ENCODE results near the gene MRAS. TPM values are rescaled to one million over a fixed set of nuclear protein-coding genes. Genes with fewer than 3 reads are reported as not detected.
"Not testable (repeated sequence)": the region's sequence is repeated elsewhere in the genome, so short reads cannot be mapped to it uniquely, and the experiment has no call there.

Gene MRAS
- total RNA-seq, 1 donor from 2014 or later: 6.8 TPM

DNA sequence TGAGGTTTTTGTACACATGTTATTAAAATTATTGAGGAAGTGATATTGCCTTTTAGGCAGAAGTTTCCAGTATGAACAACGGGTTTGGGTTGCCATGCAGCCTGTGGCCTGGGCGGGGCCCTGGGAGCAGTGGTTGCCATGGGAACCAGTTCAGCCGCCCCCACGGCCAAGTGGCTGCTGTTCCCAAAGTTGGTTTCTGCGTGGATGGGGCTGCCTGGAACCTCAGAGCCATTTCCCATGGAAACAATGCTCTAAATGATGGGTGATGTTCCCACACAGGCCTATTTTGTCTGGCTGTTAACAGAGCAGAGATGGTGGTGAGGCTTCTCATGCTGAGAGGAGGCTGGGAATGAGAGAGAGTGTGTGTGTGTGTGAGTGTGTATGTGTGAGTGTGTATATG is 19.5 kb downstream of the MRAS start:
- no peak for DNase-seq

DNA sequence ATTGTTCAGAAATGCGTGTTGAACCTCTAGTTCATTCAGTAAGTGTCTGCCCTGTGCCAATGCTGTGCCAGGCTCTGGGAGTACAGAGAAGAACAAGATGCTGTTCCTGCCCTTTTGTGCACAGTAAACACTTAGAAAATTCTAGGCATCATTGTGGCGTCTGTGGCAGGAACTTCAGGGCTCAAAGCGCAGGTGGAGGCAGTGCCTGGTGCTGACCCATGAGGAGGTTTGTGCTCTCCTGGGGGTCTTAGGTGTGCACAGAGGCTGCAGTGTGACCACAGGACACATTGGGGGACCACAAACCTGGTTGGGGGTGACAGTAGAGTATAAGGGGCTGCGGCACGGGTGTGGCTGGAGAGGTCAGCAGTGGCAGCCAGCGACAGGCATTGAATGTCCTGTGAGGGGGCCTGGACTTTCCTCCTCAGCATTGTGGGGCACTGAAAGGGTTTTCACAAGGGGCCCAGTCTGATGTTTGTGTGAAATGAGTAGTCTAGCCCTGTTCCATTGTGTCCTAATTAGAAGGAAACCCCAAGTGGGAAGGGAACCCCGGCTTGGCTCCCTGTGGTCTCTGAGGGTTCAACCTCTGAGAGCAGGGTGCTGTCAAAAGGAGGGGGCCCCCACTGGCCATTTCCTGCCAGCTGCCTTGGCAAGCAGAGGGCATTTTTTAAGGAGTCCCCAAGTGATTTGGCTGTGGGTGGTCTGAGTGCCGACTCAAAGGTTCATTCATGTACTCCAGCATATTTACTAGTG is 20.9 kb downstream of the MRAS start:
- DNase-seq: no peak

DNA sequence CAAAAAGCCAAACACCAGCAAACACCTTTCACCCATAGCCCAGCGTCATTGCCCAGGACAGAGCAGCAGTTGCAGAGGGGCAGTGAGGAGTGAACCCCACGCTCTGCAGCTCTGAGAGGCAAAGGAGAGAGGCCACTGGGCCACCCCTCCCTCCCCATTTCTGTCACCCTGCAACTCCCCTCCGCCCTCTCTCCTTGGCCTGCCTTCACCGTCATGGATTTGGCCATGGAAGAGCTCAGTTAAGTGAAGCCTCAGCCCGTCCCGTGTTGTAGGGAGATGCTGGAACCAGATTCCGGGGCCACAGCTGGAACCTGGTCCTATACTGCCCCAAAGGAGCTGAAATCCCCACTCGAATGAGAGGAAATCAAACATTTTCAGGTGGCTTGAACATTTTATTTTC is 21.9 kb downstream of the MRAS start:
- no peak for DNase-seq

DNA sequence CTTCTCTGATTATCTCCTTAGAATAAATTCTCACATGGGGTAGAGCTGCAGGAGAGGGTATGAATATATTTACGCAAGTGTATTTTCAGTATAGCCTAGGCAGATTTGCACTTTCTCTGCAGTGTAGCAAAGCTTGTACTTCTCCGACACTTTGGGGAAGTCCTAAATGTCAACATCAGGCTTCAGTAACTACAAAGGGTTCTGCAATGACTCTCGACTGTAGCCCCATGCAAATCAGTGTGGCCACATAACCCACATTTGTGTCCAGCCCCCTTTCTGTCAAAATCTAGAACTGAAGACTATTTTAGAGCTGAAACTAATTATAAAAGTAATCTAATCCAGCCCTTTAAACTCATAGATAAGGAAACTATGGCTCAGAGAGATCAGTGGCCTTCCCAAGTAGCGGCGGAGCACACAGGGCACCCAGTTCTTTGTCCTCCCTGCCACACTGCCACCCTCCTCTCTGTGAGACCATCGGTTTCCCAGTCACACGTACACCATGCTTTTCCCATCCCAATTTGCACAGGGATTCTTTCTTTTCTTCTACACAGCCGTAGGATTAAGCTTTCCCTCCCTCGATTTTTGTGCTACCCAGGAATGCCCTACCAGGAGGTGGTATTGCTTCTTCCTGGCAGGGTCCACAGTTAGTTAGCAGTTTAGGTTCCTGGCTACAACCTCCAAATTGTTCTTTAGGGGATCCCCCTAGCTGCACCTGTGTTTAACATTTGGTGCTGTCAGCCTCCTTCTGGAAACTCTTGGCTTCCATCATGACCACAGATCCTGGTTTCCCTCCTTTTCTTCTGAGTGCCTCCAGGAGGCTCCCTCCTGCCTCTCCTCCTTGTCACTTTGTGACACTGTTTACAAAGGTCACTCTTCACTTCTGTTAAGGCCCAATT is 22.9 kb downstream of the MRAS start:
- no peak for DNase-seq

DNA sequence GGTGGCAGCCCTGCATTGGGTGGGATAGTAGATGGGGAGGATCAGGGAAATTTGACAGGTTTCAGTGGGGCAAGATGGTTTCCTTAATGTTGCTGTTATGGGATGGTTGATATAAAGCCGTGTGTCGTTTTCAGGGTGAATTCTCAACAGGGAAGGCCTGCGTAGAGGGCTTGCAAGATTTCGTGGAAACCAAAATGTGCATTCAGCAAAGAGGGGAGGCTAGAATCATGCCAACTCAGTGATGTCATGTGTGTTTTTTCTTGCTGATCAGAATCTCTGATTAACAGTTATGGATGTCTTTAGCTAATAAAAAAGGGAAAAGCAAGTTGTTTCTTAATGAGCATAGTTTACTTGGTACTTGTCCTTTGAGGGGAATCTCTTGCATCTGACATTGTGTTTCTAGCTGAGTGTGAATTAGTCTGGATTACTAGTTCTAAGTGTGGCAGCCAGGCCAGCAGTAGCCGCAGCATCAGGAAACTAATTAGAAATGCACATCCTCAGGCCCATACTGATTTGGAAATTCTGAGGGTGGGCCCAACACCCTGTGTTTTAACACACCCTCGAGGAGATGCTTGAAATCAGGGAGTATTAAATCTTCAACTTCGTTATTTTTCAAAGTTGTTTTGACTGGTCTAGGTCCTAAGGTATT is 24.8 kb downstream of the MRAS start:
- DNase-seq: no peak

DNA sequence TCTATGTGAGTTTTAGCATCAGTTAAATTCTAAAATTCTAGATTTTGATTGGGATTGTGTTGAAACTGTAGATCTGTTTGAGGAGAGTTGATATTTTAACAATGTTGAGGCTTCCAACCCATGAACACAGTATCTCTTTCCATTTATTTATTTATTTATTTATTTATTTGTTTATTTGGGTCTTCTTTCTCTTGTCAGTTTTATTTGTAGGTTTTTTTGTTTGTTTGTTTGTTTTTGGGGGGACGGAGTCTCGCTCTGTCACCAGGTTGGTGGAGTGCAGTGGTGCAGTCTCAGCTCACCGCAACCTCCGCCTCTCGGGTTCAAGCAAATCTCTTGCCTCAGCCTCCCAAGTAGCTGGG is 25.3 kb downstream of the MRAS start:
- DNase-seq: no peak

DNA sequence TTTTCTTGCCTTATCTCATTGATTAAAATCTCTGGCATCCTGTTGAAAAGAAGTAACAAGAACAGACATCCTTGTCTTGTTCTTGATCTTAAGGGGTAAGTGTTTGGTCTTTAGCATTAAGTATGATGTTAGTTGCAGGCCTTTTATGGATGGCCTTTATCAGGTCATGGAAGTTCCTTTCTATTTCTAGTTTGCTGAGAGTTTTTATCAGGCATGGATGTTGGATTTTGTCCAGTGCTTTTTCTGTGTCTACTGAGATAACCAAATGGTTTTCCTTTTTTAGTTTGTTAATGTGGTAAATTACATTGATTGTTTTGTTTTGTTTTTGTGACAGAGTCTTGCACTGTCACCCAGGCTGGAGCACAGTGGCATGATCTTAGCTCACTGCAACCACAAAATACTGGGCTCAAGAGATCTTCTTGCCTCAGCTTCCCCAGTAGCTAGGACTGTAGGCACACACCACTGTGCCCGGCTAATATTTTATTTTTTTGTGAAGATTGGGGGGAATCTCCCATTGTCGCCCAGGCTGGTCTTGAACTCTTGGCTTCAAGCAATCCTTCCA is 26.3 kb downstream of the MRAS start:
- DNase-seq: no peak

DNA sequence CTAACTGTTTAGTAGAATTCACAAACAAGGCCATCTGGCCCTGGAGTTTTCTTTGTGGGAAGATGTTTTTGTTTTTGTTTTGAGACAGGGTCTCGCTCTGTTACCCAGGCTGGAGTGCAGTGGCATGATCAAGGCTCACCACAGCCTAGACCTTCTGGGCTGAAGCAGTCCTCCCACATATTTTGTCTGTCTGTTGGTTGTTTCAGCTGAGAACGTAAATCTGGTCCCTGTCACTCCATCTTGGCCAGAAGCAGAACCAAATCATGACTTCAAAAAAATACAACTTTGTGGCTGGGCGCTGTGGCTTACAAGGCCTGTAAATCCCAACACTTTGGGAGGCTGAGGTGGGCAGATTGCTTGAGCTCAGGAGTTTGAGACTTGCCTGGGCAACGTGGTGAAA is 27.1 kb downstream of the MRAS start:
- DNase-seq: no peak

DNA sequence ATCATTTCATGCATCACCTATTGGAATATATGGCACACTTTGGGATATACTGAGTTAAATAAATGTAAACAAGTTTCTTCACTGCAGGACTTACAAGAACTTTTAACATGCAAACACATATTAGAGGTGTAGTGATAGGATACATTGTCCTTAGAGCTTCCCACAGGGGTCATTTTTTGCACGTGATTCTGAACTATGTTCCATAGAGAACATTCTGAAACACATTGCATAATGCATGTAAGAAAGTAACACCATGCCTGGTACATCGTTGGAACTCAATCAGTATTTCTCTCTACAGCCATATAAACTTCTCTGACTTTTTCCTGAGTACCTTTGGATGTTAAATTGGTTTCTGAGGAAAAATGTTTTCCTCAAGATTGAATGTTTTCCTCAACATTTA is 28.3 kb downstream of the MRAS start:
- no peak for DNase-seq

DNA sequence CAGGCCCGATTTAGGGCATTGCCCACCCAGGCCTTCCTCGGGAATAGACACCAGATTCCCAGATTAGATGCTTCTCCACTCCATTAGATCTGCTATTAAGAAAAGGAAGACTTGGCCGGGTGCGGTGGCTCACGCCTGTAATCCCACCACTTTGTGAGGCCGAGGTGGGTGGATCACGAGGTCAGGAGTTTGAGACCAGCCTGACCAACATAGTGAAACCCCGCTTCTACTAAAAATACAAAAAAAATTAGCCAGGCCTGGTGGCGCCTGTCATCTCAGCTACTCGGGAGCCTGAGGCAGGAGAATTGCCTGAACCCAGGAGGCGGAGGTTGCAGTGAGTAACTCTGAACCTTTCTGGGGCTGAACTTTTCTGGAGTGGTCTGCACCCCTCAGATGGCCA is 28.8 kb downstream of the MRAS start:
- not testable (repeated sequence) for DNase-seq

DNA sequence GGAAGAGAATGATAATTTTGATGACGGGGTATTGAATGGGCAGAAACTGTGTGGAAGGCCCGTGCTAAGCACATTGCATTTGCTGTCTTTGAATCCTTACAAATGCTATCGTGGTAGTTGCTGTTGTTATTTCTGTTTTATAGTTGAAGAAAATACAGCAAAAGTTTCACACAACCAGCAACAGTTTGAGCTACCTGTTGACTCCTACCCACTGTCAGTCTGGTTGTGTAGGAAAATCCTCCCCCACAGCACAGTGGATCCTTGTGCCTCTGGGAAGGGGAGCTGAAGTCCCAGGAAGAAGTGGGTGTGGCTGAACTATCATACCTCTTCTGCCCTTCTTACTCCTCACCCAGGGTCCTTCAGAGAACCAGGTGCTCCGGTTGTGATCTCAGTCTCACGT is 29.4 kb downstream of the MRAS start:
- no peak for DNase-seq

DNA sequence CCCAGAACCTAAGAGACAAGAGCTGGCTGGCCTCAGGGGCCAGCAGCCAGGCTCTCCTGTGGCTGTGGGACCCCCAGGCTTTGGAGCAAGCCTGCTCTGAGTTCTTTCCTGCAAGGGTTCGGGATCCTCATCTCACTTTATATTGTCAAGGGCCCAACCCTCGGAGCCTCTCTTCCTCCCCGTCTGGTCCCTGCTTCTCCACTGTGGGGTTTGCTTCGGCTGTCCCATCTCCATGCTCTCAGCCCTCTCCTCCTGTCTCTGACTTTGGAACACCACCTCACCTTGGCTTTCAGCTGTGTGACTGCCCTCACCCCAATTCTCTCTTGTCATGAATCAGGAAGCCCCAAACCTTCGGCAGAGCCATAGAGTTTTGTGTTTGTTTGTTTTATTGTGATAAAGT is 30.0 kb downstream of the MRAS start:
- DNase-seq: no peak

DNA sequence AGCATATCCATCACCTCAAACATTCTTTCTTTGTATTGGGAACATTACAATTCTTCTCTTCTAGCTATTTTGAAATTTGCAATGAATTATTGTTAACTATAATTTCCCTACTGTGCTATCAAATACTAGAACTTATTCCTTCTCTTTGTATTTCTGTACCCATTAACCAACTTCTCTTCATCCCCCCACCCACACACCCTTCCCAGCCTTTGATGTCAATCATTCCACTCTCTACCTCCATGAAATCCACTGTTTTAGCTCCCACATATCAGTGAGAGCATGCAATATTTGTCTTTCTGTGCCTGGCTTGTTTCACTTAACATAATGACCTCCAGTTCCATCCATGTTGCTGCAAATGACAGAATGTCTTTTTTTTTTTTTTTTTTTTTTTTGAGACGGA is 30.6 kb downstream of the MRAS start:
- DNase-seq: no peak

DNA sequence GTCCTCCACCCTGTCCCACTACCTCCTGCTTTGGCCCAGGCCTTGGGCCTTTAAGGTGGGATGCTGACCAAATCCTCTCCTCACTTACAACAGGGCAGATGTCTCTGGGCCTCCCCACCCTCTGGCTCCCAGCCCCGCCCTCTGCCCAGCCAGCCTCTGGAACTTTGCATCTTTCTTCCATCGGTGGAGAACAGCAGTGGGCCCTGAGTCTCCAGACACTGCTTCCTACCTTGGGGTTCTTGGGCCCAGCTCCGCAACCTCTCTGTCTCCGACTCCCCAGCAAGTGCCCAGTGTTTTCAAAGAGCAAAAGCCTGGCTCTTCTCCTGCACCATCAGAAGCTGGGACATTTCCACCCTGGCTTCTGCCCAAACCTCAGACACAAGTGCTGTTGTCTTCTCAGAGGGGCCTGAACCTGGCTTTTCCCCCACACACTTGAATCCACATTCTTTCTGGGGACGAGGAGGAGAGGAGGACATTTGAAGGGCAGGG is 33.1 kb downstream of the MRAS start:
- no peak for DNase-seq

DNA sequence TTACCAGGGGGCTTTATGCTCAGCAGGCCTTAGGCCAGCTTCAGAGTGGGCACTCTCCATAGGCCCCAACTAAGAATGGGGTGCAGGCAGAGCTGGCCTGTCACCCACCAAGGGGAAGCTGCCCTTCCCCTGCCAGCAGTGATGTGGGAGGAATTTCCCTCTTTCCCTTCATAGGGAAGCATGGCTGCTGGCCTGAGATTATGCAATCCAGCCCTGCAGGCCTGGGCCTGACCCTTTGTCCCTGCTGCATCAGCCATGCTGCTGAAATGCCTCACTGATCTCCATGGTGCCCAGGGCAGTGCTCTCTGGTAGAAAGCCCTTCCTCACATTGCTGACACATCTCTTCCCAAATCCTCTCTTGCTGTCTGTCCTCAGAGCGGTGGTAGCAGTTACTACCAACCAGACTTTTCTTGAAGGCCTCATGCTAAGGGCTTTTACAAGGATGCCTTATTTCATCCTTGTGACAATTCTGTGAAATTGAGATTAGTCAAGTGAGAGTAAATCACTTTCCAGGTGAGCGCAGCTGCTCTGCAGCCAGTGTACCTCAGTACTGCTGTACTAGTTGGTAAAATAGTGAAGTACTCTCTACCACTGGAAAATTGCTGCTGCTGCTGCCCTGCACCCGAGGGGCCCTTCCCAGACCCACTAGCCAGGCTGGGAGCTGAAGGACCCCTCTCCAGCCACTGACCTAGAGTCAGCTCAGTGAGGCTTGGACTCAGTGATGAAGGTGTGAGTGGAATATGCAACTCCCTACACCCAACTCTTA is 33.8 kb downstream of the MRAS start:
- no peak for DNase-seq

DNA sequence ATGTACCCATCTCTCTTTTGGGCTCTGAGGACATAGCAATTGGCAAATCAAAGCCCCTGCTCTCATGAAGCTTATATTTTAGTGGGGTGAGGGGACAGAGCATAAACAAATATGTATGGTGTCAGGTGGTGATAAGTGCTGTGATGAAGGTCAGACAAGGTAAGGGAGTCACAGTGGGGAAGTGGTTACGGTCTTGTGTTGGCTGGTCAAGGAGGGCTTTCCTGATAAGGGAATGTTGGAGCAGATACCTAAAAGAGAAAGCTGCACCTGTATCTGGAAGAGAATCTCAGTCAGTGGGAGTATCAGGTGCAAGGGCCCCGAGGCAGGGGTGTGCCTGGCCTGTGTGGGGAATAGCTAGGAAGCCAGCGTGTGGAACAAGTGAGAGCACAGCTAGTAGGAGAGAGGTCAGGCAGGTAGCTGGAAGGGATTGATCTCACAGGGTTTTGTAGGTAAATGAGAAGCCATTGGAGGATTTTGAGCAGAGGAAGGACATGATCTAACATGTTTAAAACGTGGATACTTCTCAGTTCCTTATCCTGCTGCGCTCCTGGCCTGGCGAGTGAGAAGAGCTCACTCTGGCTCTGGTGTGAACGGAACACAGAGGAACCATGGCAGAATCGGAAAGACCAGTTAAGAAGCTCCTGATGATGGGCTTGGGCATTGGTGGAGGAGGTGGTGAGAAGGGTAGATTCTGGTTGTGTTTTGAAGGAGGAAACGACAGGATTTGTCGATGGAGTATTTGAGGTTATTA is 35.5 kb downstream of the MRAS start:
- DNase-seq: no peak

DNA sequence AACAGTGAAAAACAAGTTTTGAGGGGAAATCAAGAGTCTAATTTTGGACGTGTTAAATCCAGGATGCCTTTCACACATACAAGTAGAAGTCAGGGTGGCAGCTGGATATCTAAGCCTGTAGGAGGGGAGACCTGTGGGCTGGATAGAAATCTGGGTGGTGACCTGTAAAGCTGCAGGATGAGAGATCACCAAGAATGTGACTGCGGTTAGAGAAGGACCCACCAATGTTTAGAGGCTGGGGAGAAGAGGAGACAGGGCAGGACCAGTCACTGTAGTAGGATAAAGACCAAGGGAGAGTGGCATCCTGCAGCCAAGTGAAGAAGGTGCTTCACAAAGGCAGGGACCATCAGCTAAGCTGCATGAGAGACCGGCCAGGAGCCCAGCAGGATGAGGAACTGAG is 36.2 kb downstream of the MRAS start:
- no peak for DNase-seq

DNA sequence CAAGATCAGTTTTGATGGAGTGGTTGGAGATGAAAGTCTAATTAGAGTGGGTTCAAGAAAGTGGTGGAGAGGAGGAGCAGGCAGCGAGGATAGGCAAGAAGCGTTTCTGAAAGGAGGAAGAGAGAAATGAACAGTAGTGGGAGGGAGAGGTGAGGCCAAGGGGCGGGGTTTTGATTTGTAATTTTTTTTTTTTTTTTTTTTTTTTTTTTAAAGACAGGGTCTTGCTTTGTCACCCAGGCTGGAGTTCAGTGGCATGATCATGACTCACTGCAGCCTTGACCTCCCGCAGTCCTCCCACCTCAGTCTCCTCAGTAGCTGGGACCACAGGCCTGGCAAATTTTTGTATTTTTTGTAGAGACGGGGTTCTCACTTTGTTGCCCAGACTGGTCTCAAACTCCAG is 36.6 kb downstream of the MRAS start:
- no peak for DNase-seq

DNA sequence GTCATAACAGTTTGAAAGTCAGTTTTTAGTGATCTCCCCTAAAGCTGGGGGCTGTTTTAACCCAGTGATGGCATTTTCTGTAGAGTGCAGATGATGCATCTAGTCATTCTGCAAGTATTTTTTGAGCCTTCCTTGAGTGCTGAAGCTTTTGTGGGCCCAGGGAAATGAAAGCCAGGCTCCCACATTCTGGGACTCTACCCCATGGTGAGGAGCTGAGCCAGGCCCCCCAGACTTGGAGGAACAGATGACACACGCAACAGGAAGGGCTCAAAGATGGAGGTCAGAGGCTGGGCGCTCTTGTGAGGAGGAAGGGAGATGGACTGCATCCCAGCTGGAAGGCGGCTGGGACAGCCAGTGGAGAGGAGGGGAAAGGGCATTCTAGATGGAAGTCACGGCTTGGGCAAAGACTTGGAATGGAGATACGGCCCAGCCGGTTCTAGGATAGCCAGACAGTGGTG is 40.8 kb downstream of the MRAS start:
- DNase-seq: no peak

DNA sequence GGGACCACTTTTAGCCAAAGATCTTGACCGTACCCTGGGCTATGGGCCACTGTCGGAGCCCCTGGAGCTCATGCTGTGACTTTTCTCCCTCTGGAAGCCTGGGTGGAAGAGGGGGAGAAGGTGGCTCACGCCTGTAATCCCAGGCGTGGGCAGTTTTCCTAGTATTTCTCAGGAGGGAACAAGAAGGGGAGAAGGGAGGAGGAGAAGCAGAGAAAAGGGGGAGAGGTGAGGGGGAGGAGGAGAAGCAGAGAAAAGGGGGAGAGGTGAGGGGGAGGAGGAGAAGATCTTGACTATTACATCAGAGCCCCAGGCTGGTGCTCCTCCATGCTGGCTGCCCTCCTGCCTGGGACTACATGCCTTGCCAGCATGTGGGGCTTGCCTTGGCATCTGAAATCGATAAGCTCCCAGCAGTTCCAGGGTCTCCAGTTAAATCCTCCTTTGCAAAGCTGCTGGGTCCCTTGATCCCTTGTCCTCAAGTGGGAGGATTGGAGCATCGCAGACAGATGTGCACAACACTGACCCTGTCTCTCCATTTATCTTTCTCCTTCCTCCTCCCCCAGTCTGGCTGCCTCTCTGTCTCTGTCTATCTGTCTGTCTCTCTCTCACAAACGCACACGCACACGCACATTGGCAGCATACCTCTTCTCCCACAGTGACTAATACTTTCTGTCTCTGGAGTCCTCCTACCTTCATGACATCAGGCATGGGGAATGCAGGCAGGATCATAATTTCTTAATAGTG is 41.6 kb downstream of the MRAS start:
- DNase-seq: no peak

DNA sequence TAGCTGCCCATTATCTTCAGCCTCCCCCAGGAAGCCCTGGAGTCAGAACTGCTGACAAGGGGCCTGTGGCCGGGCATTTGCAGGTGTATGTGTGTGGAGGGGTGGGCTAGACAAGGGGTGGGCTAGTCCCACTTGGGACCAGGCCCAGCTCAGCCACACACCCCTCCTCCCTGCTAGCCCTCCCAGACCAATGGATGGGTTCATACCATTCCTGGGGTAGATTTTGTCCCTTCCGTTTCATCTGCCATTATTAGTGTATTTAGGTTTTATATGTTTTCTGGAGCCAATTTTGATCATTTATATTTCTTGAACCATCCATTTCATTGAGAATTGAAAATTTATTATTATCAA is 42.2 kb downstream of the MRAS start:
- no peak for DNase-seq

Data from dermis blood vessel endothelial cell (primary cell).